Stimulated activated CD4-positive, alpha-beta T cell treated with anti-CD3 and anti-CD28 coated beads, Interleukin-4, amount 100 ng/mL, for 24 hours (primary cell): Measurements from ENCODE around the gene TESK2.
"Not testable (repeated sequence)": the region's sequence is repeated elsewhere in the genome, so short reads cannot be mapped to it uniquely, and the experiment has no call there.

Experiments
- DNase-seq: peaks from one replicate; pipeline ENCODE4 v3.0.0-alpha.2; 2020

TESK2 gene

GRCh38 chr1:45407629-45408287, 83.2 kb downstream of the TESK2 start:
- DNase-seq: no peak

DNA sequence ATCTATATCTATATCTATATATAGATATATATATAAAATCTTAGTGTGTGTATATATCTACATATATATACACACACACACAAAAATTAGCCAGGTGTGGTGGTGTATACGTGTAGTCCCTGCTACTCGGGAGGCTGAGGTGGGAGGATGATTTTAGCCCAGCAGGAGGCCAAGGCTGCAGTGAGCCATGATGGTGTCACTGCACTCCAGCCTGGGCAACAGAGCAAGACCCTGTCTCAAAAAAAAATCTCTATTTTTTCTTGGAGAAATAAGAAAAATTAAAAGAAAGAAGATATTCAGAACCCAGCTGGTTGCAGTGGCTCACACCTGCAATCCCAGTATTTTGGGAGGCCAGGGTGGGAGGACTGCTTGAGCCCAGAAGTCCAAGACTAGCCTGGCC, 85.3 kb downstream of the TESK2 start:
- DNase-seq: no peak

DNA sequence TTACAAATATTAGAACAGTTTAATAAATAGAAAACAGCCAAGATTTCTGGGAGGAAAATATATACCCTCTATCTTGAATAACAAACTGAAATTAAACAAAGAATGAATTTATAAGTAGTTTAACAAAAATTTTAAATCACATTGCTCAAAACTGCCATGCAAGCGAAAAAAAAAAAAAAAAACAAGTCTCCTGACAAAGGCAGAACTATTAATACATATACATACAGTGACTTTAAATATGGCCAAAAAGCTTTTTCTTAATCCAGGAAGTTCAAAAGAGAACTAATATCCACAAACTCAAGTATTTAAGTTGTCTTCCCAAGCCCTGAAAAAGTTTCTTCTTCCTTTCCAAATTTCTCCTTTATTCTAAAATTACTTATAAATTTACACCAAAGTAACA, 87.2 kb downstream of the TESK2 start:
- no peak for DNase-seq

DNA sequence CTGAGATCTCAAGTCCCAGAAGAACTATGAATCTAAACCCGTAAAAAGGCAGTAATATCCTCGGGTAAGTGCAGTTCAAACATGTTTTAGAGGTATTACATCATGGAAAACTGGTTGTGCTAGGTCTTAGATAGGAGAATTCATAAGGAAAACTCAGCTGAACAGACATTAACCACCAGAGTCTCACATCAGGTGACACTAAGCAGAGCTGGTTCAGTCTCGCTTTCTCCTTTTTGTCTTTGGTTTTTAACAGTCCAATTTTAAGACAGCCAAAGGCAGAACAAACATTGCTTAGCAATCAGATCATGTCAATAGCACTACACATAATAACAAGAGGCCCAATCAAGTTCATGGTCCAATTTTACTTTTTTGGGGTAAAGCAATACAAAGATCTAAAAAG, 87.7 kb downstream of the TESK2 start:
- no peak for DNase-seq

- no peak for DNase-seq
These were observed 89.4 kb downstream of the TESK2 start for GRCh38 chr1:45401524-45401923.

DNA sequence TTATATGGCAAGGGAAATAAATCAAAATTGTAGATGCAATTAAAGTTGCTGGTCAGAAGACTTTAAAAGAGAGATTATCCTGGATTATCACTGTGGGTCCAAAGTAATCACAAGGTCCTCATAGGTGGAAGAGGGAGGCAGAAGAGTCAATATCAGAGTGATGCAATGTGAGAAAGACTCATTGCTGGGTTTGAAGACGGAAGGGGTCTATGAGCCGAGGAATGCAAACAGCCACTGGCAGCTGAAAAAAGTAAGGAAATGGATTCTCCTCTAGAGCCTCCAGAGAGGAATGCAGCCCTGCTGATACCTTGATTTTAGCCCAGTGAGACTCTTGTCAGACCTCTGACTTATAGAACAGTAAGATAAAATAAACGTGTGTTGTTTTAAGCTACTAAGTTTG, 90.9 kb downstream of the TESK2 start:
- DNase-seq: no peak

GRCh38 chr1:45397285-45397684, 93.7 kb downstream of the TESK2 start:
- DNase-seq: no peak

DNA sequence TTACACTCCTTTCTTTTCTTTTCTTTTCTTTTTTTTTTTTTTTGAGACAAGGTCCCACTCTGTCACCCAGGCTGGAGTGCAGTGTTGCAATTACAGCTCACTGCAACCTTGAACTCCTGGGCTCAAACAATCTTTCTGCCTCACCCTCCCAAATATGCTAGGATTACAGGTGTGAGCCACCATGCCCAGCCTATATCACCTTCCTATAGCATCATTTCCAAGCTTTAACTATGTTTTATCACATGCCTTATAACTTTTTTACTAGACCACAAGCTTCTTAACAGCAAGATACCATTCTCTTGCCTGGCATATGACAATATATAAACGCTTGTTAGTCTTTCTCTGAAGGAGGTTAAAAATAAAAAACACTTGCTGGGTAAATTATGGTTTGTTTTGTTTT, 95.4 kb downstream of the TESK2 start:
- no peak for DNase-seq

DNA sequence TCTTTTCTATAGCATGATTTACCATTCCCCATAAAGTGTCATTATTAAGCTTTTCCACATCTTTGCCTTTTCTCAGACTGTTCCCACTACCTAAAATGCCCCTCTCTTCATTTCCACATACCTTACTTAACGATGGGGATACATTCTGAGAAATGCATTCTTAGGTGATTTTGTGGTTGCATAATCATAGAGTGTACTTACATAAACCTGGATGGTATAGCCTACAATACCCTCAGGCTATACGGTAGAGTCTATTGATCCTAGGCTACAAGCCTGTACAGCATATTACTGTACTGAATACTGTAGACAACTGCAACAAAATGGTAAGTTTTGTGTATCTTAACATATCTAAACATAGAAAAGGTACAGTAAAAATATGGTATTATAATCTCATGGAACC, 95.9 kb downstream of the TESK2 start:
- no peak for DNase-seq

DNA sequence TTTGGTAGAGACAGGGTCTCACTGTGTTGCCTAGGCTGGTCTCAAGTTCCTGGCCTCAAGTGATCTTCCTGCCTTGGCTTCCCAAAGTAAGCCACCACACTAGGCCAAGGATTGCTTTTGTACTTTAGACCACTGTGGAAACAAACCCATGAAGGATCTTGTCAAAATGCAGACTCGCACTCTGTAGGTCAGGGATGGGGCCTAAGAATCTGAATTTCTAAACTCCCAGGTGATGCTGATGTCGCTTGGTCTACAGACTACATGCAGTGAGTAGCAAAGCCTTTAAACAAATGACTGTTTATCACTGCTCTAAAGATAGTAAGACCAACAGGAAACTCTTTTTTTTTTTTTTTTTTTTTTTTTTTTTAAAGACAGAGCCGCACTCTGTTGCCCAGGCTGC, 96.6 kb downstream of the TESK2 start:
- DNase-seq: no peak

DNA sequence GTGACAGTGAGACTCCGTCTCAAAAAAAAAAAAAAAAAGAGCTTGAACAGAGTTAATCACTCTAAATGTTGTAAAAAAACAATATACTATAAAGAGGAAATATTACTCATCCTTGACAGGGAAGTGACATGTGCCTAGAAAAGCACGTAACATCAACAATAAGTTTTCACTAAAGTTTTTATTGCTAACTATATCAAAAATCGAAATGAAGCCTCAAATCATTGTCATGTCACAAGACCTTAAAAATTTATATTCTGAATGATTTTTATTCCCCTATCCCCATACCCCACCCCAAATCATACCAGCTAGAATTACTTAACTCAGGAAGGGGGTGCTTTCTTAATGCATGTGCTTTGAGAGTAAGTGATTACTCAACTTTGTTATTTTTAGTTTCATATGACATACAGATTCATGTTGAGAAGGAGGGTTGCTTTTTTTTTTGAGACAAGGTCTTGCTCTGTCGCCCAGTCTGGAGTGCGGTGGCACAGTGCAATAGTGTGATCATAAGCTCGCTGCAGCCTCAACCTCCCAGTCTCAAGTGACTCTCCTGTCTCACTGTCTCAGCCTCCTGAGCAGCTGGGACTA, 97.2 kb downstream of the TESK2 start:
- no peak for DNase-seq

DNA sequence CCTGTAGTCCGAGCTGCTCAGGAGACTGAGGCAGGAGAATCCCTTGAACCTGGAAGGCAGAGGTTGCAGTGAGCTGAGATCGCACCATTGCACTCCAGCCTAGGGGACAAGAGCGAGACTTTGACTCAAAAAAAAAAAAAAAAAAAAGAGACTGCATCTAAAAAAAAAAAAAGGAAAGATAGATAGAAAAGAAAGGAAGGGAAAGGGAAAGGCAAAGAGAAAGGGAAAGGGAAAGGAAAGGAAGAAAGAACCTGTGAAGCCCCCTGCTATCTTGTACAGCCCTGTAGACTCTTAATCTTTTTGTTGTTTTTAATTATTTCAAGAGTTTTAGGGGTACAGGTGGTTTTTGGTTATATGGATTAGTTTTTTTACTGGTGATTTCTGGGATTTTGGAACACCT, 104.7 kb downstream of the TESK2 start:
- no peak for DNase-seq

- no peak for DNase-seq
These were observed 105.7 kb downstream of the TESK2 start for GRCh38 chr1:45385302-45385701.

DNA sequence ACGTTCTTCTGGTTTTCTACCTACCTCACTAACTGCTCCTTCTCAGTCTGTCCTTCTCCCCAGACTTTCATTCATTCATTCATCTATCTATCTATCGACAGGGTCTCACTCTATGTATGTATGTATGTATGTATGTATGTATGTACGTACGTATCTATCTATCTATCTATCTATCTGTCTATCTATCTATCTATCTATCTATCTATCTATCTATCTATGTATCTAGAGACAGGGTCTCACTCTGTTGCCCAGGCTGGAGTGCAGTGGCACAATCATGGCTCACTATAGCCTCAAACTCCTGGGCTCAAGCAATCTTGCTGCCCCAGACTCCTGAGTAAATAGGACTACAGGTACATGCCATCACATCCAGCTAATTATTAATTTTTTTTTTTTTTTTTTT, 106.8 kb downstream of the TESK2 start:
- not testable (repeated sequence) for DNase-seq

GRCh38 chr1:45383191-45383590, 107.8 kb downstream of the TESK2 start:
- no peak for DNase-seq

DNA sequence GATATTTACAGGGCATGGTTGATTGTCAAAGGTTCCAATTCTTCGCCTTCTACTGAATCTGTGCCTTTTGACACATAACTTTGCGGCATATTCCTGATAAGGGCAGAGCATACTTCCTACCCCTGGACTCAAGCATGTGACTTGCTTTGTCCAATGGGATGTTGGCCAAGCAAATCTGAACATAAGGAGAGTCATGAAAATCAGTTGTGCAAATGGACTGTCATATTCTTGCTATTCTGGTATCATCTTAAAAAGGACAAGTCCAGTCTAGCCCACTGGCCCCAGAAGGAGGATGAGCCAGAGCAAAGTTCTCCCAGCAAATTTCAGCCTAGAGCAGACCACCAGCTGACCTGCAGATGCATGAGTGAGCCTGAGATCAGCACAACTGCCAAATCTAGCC, 109.7 kb downstream of the TESK2 start:
- no peak for DNase-seq

DNA sequence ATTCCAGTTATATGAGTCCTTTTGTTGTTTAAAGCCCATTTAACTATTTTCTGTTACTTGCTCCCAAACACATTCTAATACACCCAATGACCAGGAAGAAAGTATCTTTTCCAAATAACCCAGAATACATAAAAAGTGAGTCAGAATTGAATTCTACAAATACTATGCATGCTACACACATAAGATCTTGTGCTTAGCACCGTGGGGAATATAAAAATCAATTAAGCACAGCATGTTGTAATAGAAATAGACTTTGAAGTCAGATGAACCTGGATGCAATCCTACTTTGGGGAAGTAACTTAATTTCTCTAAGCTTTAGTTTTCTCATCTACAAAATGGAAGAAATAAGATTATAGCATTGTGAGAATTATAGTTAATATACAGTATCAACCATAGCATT, 110.2 kb downstream of the TESK2 start:
- no peak for DNase-seq

GRCh38 chr1:45380125-45380524, 110.8 kb downstream of the TESK2 start:
- no peak for DNase-seq

- no peak for DNase-seq
These were observed 111.4 kb downstream of the TESK2 start for GRCh38 chr1:45379524-45379923.

- DNase-seq: no peak
These were observed 112.8 kb downstream of the TESK2 start for GRCh38 chr1:45378184-45378583.

DNA sequence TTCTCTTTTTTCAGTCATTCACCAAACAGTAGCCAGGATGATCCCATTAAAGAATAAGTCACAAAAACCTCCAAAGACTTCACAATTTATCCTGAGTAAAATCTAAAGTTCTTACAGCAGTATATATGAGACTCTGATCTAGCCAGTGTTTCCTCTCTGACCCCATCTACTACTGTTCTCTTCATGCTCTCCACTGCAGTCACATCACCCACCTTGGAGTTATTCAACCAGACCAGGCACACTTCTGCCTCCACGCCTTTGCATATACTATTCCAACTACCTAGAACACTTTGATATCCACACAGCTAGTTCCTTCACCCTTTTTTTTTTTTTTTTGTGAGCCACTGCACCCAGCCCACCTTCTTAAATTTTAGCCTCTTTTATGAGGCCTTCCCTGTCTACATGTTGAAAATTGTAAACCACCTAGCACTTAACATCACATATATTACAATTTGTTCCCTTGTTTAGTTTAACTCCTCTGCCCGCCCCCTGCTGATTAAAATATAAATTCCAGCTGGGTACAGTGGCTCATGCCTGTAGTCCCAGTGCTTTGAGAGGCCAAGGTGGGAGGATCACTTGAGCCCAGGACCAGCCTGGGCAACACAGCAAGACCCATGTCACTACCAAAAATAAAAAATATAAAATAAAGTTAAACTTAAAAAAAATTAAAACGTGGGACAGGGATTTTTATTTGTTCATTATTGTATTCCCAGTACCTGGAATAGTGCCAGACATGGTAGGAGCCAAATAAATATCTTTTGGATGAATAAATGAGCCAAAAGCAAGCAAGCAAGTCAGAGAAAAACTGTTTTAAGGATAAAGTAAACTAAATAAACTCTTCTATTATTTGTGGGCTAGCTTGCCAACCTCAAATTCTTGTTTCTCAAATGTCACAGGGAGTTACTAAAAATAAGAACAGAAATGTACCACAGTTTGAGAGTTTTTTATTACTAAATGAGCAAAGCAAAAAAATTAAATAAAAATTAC, 115.6 kb downstream of the TESK2 start:
- DNase-seq: no peak

DNA sequence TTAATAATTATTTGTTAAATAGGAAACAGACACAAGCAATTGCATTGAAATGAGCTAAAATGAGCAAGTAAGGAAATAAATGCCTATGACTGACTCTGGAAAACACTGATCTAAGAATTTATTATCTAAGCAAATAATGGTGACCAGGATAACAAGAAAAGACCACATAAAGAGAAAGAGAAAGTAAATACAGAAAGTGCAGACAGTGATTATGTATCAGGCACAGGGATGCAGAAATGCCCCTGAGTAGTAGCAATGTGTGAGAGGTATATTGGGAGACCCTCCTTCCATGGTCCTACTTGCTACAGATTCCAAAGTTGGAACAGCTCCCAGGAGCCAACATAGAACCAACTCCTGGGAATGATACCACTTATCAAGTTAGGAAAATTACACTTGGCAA, 117.4 kb downstream of the TESK2 start:
- DNase-seq: no peak

- DNase-seq: no peak
These were observed 120.4 kb downstream of the TESK2 start for GRCh38 chr1:45370575-45370974.

DNA sequence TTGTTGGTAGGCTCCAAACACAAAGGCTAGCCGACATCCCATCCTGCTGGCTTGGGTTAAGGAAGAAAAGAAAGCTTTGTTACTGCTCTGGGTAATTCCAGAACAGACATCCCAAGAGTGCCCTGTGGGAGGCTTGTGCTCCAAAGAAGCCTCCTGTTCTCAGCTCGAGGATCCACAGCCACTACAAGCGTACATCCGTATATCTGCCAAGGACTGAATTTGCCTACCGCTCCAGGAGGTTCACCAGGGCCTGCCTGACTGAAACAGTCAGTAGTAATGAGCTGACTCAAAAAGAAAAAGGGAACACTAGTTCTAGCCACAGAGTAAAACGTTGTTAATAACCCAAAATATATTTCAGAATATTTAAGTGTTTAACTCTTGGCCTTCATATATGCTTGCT, 125.9 kb downstream of the TESK2 start:
- DNase-seq: no peak
